Measurements from ENCODE around the gene KLK14. TPM values are rescaled to one million over a fixed set of nuclear protein-coding genes. Genes with fewer than 3 reads are reported as not detected.
A peak's percentile ranks its signal among the peaks of the same experiment; 100 is the strongest.

KLK14 gene
- total RNA-seq, 2 donors from 2014 or later, result 0.35 TPM; not detected in 1

- Histone ChIP-seq H3K4me3 (peak overlapping the region in 1 of 2 donors; percentile 46), H3K4me1 (peaks cover 0 to 14% of the 10 kb centered on the region in 2 donors), H3K27ac (no peak overlapping the region), H3K36me3 (no peaks in the 10 kb centered on the region), H3K27me3 (peaks cover 0 to 6% of the 10 kb centered on the region in 2 donors), H3K9me3 (no peaks in the 10 kb centered on the region)
- TF ChIP-seq CTCF (IDR thresholded peaks at IDR 0.05), result no peak
- no peak for DNase-seq (ENCODE audit: low spot score)
Measured at GRCh38 chr19:51065221-51065960, 17.3 kb downstream of the KLK14 start.

- TF ChIP-seq CTCF (IDR thresholded peaks at IDR 0.05), result no peak
- peaks cover 0 to 14% of the 10 kb centered on the region in 2 donors for H3K4me1 ChIP-seq
- H3K9me3 ChIP-seq, result no peaks in the 10 kb centered on the region
- H3K4me3 ChIP-seq, result peak within 1 kb of the TSS in 1 of 2 donors; percentile 46
- no peak for DNase-seq (ENCODE audit: low spot score)
- H3K27me3 ChIP-seq, result peaks cover 0 to 6% of the 10 kb centered on the region in 2 donors
- no peak within 1 kb of the TSS for H3K27ac ChIP-seq
- no peaks in the 10 kb centered on the region for H3K36me3 ChIP-seq
Measured at GRCh38 chr19:51064534-51065220, 18.0 kb downstream of the KLK14 start, which contains the start of gene KLK13. Gene KLK13 (minus strand): TSS chr19:51065092. CDS start chr19:51065067, 25 bp downstream.

DNA sequence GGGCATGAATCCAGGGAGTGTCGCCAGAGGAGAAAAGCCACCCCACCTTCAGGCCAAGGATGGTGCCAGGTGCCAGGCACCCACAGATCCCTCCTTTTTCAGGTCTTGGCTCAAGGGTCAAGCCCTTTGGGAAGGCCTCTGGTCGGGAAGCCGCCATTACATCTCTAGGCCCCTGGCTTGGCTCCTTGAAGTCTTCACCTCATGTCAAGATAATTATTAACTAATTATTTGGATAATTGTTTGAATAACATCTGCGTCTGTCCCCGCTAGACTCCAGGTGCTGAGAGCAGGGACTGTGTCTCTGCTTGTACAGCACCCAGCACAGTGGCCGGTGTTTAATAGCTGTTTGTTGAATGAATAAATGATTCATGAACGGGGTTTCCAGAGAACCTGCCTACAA, 19.0 kb downstream of the KLK14 start:
- H3K27me3 ChIP-seq, result peaks cover 0 to 6% of the 10 kb centered on the region in 2 donors
- no peaks in the 10 kb centered on the region for H3K9me3 ChIP-seq
- no peaks in the 10 kb centered on the region for H3K36me3 ChIP-seq
- peaks cover 0 to 14% of the 10 kb centered on the region in 2 donors for H3K4me1 ChIP-seq
- TF ChIP-seq CTCF (IDR thresholded peaks at IDR 0.05), result no peak
- H3K4me3 ChIP-seq, result no peak overlapping the region
- no peak for DNase-seq (ENCODE audit: low spot score)
- H3K27ac ChIP-seq, result no peak overlapping the region

GRCh38 chr19:51060973-51061372, 21.7 kb downstream of the KLK14 start:
- no peak for DNase-seq (ENCODE audit: low spot score)
- Histone ChIP-seq H3K9me3 (no peaks in the 10 kb centered on the region), H3K27me3 (peaks cover 0 to 6% of the 10 kb centered on the region in 2 donors), H3K4me3 (no peak overlapping the region), H3K4me1 (peaks cover 0 to 14% of the 10 kb centered on the region in 2 donors), H3K36me3 (no peaks in the 10 kb centered on the region), H3K27ac (no peak overlapping the region)
- no peak for TF ChIP-seq CTCF (IDR thresholded peaks at IDR 0.05)

GRCh38 chr19:51060336-51060735, 22.4 kb downstream of the KLK14 start:
- Histone ChIP-seq H3K27me3 (peaks cover 0 to 6% of the 10 kb centered on the region in 2 donors), H3K4me1 (peaks cover 0 to 10% of the 10 kb centered on the region in 2 donors), H3K36me3 (no peaks in the 10 kb centered on the region), H3K4me3 (no peak overlapping the region), H3K9me3 (no peaks in the 10 kb centered on the region), H3K27ac (no peak overlapping the region)
- TF ChIP-seq CTCF (IDR thresholded peaks at IDR 0.05), result no peak
- no peak for DNase-seq (ENCODE audit: low spot score)
